Loucy (cell line): Measurements from ENCODE around the gene CDKN2B-AS1.
"Not testable (repeated sequence)": the region's sequence is repeated elsewhere in the genome, so short reads cannot be mapped to it uniquely, and the experiment has no call there.

Source experiments
- H2AFZ ChIP-seq: fragments of 200-600 bp; sonication (generic); 2 replicates; pipeline ENCODE4 v1.6.0; 2016; ENCODE audit warnings: antibody characterized with exemption, mild to moderate bottlenecking, low read length, moderate library complexity
- H3F3A ChIP-seq: fragments of 200-600 bp; 2 replicates; pipeline ENCODE4 v1.6.0; 2016; ENCODE audit warnings: antibody characterized with exemption, low read depth, mild to moderate bottlenecking
- H3K27me3 ChIP-seq: fragments of 200-600 bp; sonication (generic); 2 replicates; pipeline ENCODE4 v1.6.1; 2014; ENCODE audit warnings: low read length, mild to moderate bottlenecking; ENCODE audit not compliant: insufficient read depth, poor library complexity, severe bottlenecking
- H3K36me3 ChIP-seq: fragments of 200-600 bp; sonication (generic); 2 replicates; pipeline ENCODE4 v1.6.1; 2016; ENCODE audit warnings: low read length; ENCODE audit not compliant: insufficient read depth
- H3K4me1 ChIP-seq: fragments of 200-600 bp; sonication (generic); 2 replicates; pipeline ENCODE4 v1.5.1; 2014; ENCODE audit warnings: low read length, mild to moderate bottlenecking; ENCODE audit not compliant: insufficient read depth, poor library complexity, severe bottlenecking
- H3K4me2 ChIP-seq: fragments of 200-600 bp; sonication (generic); 2 replicates; pipeline ENCODE4 v1.6.0; 2014; ENCODE audit warnings: antibody characterized with exemption, low read length, low read depth, mild to moderate bottlenecking; ENCODE audit not compliant: poor library complexity, severe bottlenecking
- H3K4me3 ChIP-seq: fragments of 200-600 bp; sonication (generic); 2 replicates; pipeline ENCODE4 v1.5.1; 2014; ENCODE audit warnings: low read length, mild to moderate bottlenecking, mixed read lengths; ENCODE audit not compliant: poor library complexity, severe bottlenecking
- H3K79me2 ChIP-seq: fragments of 200-600 bp; sonication (generic); 2 replicates; pipeline ENCODE4 v1.6.1; 2014; ENCODE audit warnings: low read length; ENCODE audit not compliant: insufficient read depth
- H3K9ac ChIP-seq: fragments of 200-600 bp; sonication (generic); 2 replicates; pipeline ENCODE4 v1.6.0; 2014; ENCODE audit warnings: mild to moderate bottlenecking, low read depth, low read length, moderate library complexity; ENCODE audit not compliant: poor library complexity, severe bottlenecking
- H3K9me2 ChIP-seq: fragments of 200-600 bp; sonication (generic); replicated peaks from 2 replicates; pipeline ENCODE4 v1.6.1; 2016; ENCODE audit warnings: low read depth, low read length, mixed read lengths
- H3K9me3 ChIP-seq: fragments of 200-600 bp; sonication (generic); 2 replicates; pipeline ENCODE4 v1.6.1; 2014; ENCODE audit warnings: mild to moderate bottlenecking, antibody characterized with exemption, low read length, low read depth; ENCODE audit not compliant: insufficient read depth
- H4K20me1 ChIP-seq: fragments of 200-600 bp; sonication (generic); 2 replicates; pipeline ENCODE4 v1.6.0; 2014; ENCODE audit warnings: antibody characterized with exemption, low read length, mild to moderate bottlenecking; ENCODE audit not compliant: insufficient read depth, poor library complexity, severe bottlenecking
- EZH2phosphoT487 ChIP-seq: fragments of 200-600 bp; IDR thresholded peaks from 2 replicates; pipeline ENCODE4 v1.6.1; 2018; ENCODE audit warnings: antibody characterized with exemption, mild to moderate bottlenecking, moderate library complexity, borderline replicate concordance
- TF ChIP-seq, protein P1 (sequence below): fragments of 200-600 bp; sonication (generic); conservative IDR thresholded peaks from 2 replicates; pipeline ENCODE4 v1.5.1; 2014; ENCODE audit warnings: mild to moderate bottlenecking, antibody characterized with exemption, low read length

CDKN2B-AS1 gene

DNA sequence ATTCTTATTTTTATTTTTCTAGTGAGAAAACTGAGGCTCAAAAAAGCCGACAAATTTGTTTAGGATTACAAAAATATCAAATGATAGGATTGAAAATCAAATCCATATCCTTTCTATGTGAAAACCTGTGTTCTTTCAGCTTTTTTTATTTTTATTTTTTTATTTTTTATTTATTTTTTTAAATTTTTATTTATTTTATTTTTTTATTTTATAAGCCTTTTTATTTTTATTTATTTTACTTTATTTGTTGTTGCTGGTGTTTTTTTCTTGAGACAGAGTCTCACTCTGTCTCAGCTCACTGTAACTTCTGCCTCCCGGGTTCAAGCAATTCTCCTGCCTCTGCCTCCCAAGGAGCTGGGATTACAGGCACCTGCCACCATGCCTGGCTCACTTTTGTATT lies 59.9 kb downstream of the CDKN2B-AS1 start:
- Histone ChIP-seq H3K4me3 (no peak overlapping the region), H3K79me2 (no peaks in the 10 kb centered on the region), H3F3A (peaks cover 7% of the 10 kb centered on the region), H3K4me2 (no peak overlapping the region), H3K27me3 (no peaks in the 10 kb centered on the region), H3K9ac (no peak overlapping the region), H4K20me1 (no peaks in the 10 kb centered on the region), H3K9me3 (no peaks in the 10 kb centered on the region), H2AFZ (no peak overlapping the region), H3K36me3 (peaks cover 3% of the 10 kb centered on the region; the same call in 1 of the 2 replicates), H3K4me1 (peaks cover 32% of the 10 kb centered on the region), H3K9me2 (no peaks in the 10 kb centered on the region)
- no peak for TF ChIP-seq EZH2phosphoT487
- TF ChIP-seq, protein P1, sequence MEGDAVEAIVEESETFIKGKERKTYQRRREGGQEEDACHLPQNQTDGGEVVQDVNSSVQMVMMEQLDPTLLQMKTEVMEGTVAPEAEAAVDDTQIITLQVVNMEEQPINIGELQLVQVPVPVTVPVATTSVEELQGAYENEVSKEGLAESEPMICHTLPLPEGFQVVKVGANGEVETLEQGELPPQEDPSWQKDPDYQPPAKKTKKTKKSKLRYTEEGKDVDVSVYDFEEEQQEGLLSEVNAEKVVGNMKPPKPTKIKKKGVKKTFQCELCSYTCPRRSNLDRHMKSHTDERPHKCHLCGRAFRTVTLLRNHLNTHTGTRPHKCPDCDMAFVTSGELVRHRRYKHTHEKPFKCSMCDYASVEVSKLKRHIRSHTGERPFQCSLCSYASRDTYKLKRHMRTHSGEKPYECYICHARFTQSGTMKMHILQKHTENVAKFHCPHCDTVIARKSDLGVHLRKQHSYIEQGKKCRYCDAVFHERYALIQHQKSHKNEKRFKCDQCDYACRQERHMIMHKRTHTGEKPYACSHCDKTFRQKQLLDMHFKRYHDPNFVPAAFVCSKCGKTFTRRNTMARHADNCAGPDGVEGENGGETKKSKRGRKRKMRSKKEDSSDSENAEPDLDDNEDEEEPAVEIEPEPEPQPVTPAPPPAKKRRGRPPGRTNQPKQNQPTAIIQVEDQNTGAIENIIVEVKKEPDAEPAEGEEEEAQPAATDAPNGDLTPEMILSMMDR: no peak

DNA sequence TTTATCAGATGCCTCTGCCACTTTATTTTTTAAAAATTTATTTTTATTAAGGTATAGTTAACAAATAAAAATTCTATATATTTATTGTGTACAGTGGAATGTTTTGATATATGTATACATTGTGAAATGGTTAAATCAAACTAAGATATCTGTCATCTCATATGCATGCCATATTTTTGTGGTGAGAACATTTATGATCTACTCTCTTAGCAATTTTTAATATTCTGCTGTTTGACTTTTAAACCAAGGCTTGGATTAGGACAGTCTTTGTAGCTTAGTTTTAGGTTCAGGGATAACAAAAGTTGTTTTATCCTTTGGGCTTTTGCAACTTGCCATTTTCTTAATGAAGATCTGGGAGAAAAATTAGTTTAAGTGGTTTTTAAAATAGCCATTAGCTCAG lies 60.5 kb downstream of the CDKN2B-AS1 start:
- H3K9me3 ChIP-seq: no peaks in the 10 kb centered on the region
- H3K27me3 ChIP-seq: no peaks in the 10 kb centered on the region
- H3K4me2 ChIP-seq: no peak overlapping the region
- H3K9me2 ChIP-seq: no peaks in the 10 kb centered on the region
- peaks cover 3% of the 10 kb centered on the region; the same call in 1 of the 2 replicates for H3K36me3 ChIP-seq
- H4K20me1 ChIP-seq: no peaks in the 10 kb centered on the region
- no peaks in the 10 kb centered on the region for H3K79me2 ChIP-seq
- peaks cover 27% of the 10 kb centered on the region for H3K4me1 ChIP-seq
- TF ChIP-seq, protein P1: no peak
- TF ChIP-seq EZH2phosphoT487: no peak
- H3F3A ChIP-seq: peaks cover 7% of the 10 kb centered on the region
- no peak overlapping the region for H3K4me3 ChIP-seq
- no peak overlapping the region for H2AFZ ChIP-seq
- no peak overlapping the region for H3K9ac ChIP-seq

- H3K4me3 ChIP-seq: no peak overlapping the region
- no peak overlapping the region for H3K4me2 ChIP-seq
- H3F3A ChIP-seq: 0 out of 2 replicates have a peak, but pooled peaks cover under 1% of the 10 kb centered on the region
These were observed 61.8 kb downstream of the CDKN2B-AS1 start for GRCh38 chr9:22056402-22056801.

GRCh38 chr9:22057972-22058371 lies 63.4 kb downstream of the CDKN2B-AS1 start:
- H3K4me3 ChIP-seq: not testable (repeated sequence)

More at GRCh38 chr9:22056402-22056801, 61.8 kb downstream of the CDKN2B-AS1 start:
- Histone ChIP-seq H3K36me3 (peaks cover 3% of the 10 kb centered on the region; the same call in 1 of the 2 replicates), H3K79me2 (no peaks in the 10 kb centered on the region), H3K9me2 (no peaks in the 10 kb centered on the region), H3K27me3 (no peaks in the 10 kb centered on the region), H2AFZ (no peak overlapping the region), H3K4me1 (peaks cover 17% of the 10 kb centered on the region), H3K9me3 (no peaks in the 10 kb centered on the region), H4K20me1 (no peaks in the 10 kb centered on the region), H3K9ac (no peak overlapping the region)
- TF ChIP-seq, protein P1: no peak
- no peak for TF ChIP-seq EZH2phosphoT487

More at GRCh38 chr9:22057972-22058371, 63.4 kb downstream of the CDKN2B-AS1 start:
- not testable (repeated sequence) for H3K79me2 ChIP-seq, H3K27me3 ChIP-seq, H3K9ac ChIP-seq, H3K4me2 ChIP-seq, H2AFZ ChIP-seq, H3K4me1 ChIP-seq, H3F3A ChIP-seq, H3K9me2 ChIP-seq, H3K9me3 ChIP-seq, H3K36me3 ChIP-seq, H4K20me1 ChIP-seq
